NB4 (cell line): ENCODE data around the gene SORT1.
"Not testable (repeated sequence)": the region's sequence is repeated elsewhere in the genome, so short reads cannot be mapped to it uniquely, and the experiment has no call there.

Source experiments
- POLR2A ChIP-seq: IDR thresholded peaks from 2 replicates; pipeline ENCODE4 v1.6.1; 2011; ENCODE audit warnings: mild to moderate bottlenecking; ENCODE audit not compliant: insufficient read length; ENCODE audit errors: extremely low read depth
- TF ChIP-seq, protein P1 (sequence below): IDR thresholded peaks from one replicate; pipeline ENCODE4 v1.5.1; 2012; ENCODE audit warnings: low read depth, low read length

DNA sequence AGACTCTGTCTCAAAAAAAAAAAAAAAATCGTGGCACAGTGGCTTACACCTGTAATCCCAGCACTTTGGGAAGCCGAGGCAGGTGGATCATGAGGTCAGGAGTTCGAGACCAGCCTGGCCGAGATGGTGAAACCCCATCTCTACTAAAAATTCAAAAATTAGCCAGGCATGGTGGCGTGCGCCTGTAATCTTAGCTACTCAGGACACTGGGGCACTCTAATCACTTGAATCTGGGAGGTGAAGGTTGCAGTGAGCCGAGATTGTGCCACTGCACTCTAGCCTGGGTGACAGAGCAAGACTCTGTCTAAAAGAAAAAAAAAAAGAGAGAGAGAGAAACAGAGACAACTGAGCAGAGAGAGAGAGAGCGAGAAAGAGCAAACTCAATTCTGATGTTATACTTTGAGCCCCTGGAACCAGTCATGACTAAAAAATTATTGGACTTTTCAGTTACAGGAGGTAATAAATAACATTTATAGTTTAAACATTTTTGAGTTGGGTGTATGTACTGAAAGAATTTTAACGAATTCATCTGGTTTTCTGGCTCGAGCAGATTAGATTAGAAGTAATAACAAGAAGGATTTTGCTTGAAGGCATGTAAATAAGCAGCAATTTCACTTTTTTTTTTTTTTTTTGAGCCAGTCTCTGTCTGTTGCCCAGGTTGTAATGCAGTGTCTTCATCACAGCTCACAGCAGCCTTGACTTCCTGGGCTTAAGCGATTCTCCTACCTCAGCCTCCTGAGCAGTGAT is 48.4 kb upstream of the SORT1 start:
- TF ChIP-seq, protein P1, sequence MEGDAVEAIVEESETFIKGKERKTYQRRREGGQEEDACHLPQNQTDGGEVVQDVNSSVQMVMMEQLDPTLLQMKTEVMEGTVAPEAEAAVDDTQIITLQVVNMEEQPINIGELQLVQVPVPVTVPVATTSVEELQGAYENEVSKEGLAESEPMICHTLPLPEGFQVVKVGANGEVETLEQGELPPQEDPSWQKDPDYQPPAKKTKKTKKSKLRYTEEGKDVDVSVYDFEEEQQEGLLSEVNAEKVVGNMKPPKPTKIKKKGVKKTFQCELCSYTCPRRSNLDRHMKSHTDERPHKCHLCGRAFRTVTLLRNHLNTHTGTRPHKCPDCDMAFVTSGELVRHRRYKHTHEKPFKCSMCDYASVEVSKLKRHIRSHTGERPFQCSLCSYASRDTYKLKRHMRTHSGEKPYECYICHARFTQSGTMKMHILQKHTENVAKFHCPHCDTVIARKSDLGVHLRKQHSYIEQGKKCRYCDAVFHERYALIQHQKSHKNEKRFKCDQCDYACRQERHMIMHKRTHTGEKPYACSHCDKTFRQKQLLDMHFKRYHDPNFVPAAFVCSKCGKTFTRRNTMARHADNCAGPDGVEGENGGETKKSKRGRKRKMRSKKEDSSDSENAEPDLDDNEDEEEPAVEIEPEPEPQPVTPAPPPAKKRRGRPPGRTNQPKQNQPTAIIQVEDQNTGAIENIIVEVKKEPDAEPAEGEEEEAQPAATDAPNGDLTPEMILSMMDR, result not testable (repeated sequence)
- TF ChIP-seq POLR2A, result not testable (repeated sequence)
